ENCODE measurements around the gene ECI1. TPM values are rescaled to one million over a fixed set of nuclear protein-coding genes. Genes with fewer than 3 reads are reported as not detected.

The ECI1 gene
- polyA plus RNA-seq, 3 donors: 29.9 to 74.5 (median 52.3) TPM

GRCh38 chr16:2271848-2272461 lies 20.6 kb upstream of the ECI1 start:
- Histone ChIP-seq H3K4me3 (replicated peaks in 1 of 3; ENCODE audit: low read depth in 2 of 3, low read length in 3 of 3) (no peak overlapping the region), H2AFZ (ENCODE audit: insufficient read depth, low read depth, low read length, poor library complexity, severe bottlenecking) (no peak overlapping the region), H3K27me3 (ENCODE audit: control insufficient read depth in 2 of 2, insufficient read depth in 2 of 2, low read length in 2 of 2) (no peaks in the 10 kb centered on the region), H3K4me1 (ENCODE audit: control insufficient read depth in 1 of 2, insufficient read depth in 2 of 2, low read length in 2 of 2) (peaks cover 22 to 38% of the 10 kb centered on the region in 2 donors), H3K27ac (ENCODE audit: low read depth in 1 of 2, low read length in 2 of 2) (peak overlapping the region; percentile 40 to 63), H3K9me3 (replicated peaks in 1 of 2; ENCODE audit: control insufficient read depth in 1 of 2, insufficient read depth in 1 of 2, low read length in 2 of 2) (no peaks in the 10 kb centered on the region), H3K4me2 (replicated peaks; ENCODE audit: extremely low read depth, low read length, poor library complexity, severe bottlenecking) (no peak overlapping the region), H3K9ac (ENCODE audit: insufficient read depth, low read length, poor library complexity, severe bottlenecking) (no peak overlapping the region), H3K36me3 (replicated peaks in 1 of 2; ENCODE audit: control insufficient read depth in 1 of 2, insufficient read depth in 2 of 2, low read length in 2 of 2) (no peaks in the 10 kb centered on the region), H4K20me1 (ENCODE audit: insufficient read depth, low read length) (peaks cover 10% of the 10 kb centered on the region), H3K79me2 (ENCODE audit: insufficient read depth, low read length) (peaks cover 26% of the 10 kb centered on the region)
- Mint-ChIP-seq H3K4me3 (no peak overlapping the region), H3K36me3 (peaks cover 0 to 5% of the 10 kb centered on the region in 2 donors), H3K27ac (no peak overlapping the region), H3K27me3 (ENCODE audit: low read depth in 3 of 3) (peaks cover 3 to 4% (median 4%) of the 10 kb centered on the region in 3 donors), H3K9me3 (no peaks in the 10 kb centered on the region), H3K4me1 (peaks cover 23% of the 10 kb centered on the region)
- intact Hi-C loops (cut with micrococcal nuclease): loop anchor here in 1 of 2 donors (10.0 kb wide), 1 partner anchor 233 kb away; no protein-coding TSS in a partner anchor
- no peak for DNase-seq
- 97% methylated on average over 12 of the region's 14 CpGs for WGBS (ENCODE audit: insufficient coverage)
- TF ChIP-seq, protein P1, sequence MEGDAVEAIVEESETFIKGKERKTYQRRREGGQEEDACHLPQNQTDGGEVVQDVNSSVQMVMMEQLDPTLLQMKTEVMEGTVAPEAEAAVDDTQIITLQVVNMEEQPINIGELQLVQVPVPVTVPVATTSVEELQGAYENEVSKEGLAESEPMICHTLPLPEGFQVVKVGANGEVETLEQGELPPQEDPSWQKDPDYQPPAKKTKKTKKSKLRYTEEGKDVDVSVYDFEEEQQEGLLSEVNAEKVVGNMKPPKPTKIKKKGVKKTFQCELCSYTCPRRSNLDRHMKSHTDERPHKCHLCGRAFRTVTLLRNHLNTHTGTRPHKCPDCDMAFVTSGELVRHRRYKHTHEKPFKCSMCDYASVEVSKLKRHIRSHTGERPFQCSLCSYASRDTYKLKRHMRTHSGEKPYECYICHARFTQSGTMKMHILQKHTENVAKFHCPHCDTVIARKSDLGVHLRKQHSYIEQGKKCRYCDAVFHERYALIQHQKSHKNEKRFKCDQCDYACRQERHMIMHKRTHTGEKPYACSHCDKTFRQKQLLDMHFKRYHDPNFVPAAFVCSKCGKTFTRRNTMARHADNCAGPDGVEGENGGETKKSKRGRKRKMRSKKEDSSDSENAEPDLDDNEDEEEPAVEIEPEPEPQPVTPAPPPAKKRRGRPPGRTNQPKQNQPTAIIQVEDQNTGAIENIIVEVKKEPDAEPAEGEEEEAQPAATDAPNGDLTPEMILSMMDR (IDR thresholded peaks at IDR 0.05): no peak

- Mint-ChIP-seq H3K27ac (no peak overlapping the region), H3K4me1 (peaks cover 33% of the 10 kb centered on the region), H3K27me3 (ENCODE audit: low read depth in 3 of 3) (peaks cover 2 to 4% (median 3%) of the 10 kb centered on the region in 3 donors), H3K4me3 (no peak overlapping the region), H3K36me3 (peaks cover 2 to 7% of the 10 kb centered on the region in 2 donors), H3K9me3 (no peaks in the 10 kb centered on the region)
- peaks cover 17% of the 10 kb centered on the region for H4K20me1 ChIP-seq (ENCODE audit: insufficient read depth, low read length)
- H3K9me3 ChIP-seq (replicated peaks in 1 of 2; ENCODE audit: control insufficient read depth in 1 of 2, insufficient read depth in 1 of 2, low read length in 2 of 2): no peaks in the 10 kb centered on the region
- peaks cover 27 to 43% of the 10 kb centered on the region in 2 donors for H3K4me1 ChIP-seq (ENCODE audit: control insufficient read depth in 1 of 2, insufficient read depth in 2 of 2, low read length in 2 of 2)
- DNase-seq: no peak
- intact Hi-C loops (cut with micrococcal nuclease): loop anchor here in 1 of 2 donors (10.0 kb wide), 1 partner anchor 234 kb away; no protein-coding TSS in a partner anchor
- H3K27me3 ChIP-seq (ENCODE audit: control insufficient read depth in 2 of 2, insufficient read depth in 2 of 2, low read length in 2 of 2): no peaks in the 10 kb centered on the region
- TF ChIP-seq, protein P1 (IDR thresholded peaks at IDR 0.05): no peak
- H3K27ac ChIP-seq (ENCODE audit: low read depth in 1 of 2, low read length in 2 of 2): no peak overlapping the region
- no peak overlapping the region for H3K4me3 ChIP-seq (replicated peaks in 1 of 3; ENCODE audit: low read depth in 2 of 3, low read length in 3 of 3)
- H3K4me2 ChIP-seq (replicated peaks; ENCODE audit: extremely low read depth, low read length, poor library complexity, severe bottlenecking): no peak overlapping the region
- peaks cover 37% of the 10 kb centered on the region for H3K79me2 ChIP-seq (ENCODE audit: insufficient read depth, low read length)
- H3K36me3 ChIP-seq (replicated peaks in 1 of 2; ENCODE audit: control insufficient read depth in 1 of 2, insufficient read depth in 2 of 2, low read length in 2 of 2): no peaks in the 10 kb centered on the region
- H3K9ac ChIP-seq (ENCODE audit: insufficient read depth, low read length, poor library complexity, severe bottlenecking): no peak overlapping the region
- no peak overlapping the region for H2AFZ ChIP-seq (ENCODE audit: insufficient read depth, low read depth, low read length, poor library complexity, severe bottlenecking)
- WGBS (ENCODE audit: insufficient coverage): 90% methylated on average over 13 of the region's 15 CpGs
Observed at GRCh38 chr16:2270588-2271470, 19.4 kb upstream of the ECI1 start.
